Naive B cell (primary cell): ENCODE data around the gene NSMF. TPM values are rescaled to one million over a fixed set of nuclear protein-coding genes. Genes with fewer than 3 reads are reported as not detected.

Experiments
- ATAC-seq, 2 donors: fragments of 150-1000 bp; cut with Tn5 transposase; 2 replicates each; pipeline ENCODE4 v1.10.0; 2021; ENCODE audit warnings: low read depth in 2 of 2, mild to moderate bottlenecking in 2 of 2, moderate library complexity in 2 of 2
- DNase-seq: peaks from one replicate; pipeline ENCODE4 v3.0.0; 2022
- H3K27ac Mint-ChIP-seq, 6 donors: one replicate each; pipeline ENCODE4 v1.8.0; 2020 to 2022; ENCODE audit warnings: mild to moderate bottlenecking in 6 of 6, mixed read lengths in 6 of 6, moderate library complexity in 5 of 6, inconsistent platforms in 2 of 6
- H3K27me3 Mint-ChIP-seq, 3 donors: one replicate each; pipeline ENCODE4 v1.8.0; 2021 to 2022; ENCODE audit warnings: mixed read lengths in 3 of 3, mild to moderate bottlenecking in 1 of 3
- H3K36me3 Mint-ChIP-seq, 2 donors: one replicate each; pipeline ENCODE4 v1.8.0; 2020 to 2022; ENCODE audit warnings: mixed read lengths in 2 of 2, inconsistent platforms in 1 of 2, mild to moderate bottlenecking in 1 of 2
- H3K4me1 Mint-ChIP-seq, 3 donors: one replicate each; pipeline ENCODE4 v1.8.0; 2020 to 2022; ENCODE audit warnings: mixed read lengths in 3 of 3, inconsistent platforms in 1 of 3, mild to moderate bottlenecking in 1 of 3, moderate library complexity in 1 of 3
- H3K4me3 Mint-ChIP-seq, 8 donors: one replicate each; pipeline ENCODE4 v1.8.0; 2020 to 2022; ENCODE audit warnings: mild to moderate bottlenecking in 8 of 8, mixed read lengths in 8 of 8, moderate library complexity in 8 of 8, inconsistent platforms in 2 of 8
- H3K9me3 Mint-ChIP-seq, 7 donors: one replicate each; pipeline ENCODE4 v1.8.0; 2020 to 2022; ENCODE audit warnings: mixed read lengths in 7 of 7, mild to moderate bottlenecking in 5 of 7, inconsistent platforms in 2 of 7, moderate library complexity in 1 of 7
- polyA plus RNA-seq, 6 donors: library from polyadenylated mRNA; unstranded; fragments of 300-500 nt; fragmentation: Illumina TruSeq; gene quantifications; one replicate each; pipeline ENCODE4 v1.2.3, GENCODE V29; 2021; ENCODE audit warnings: low read depth in 6 of 6

NSMF gene
- polyA plus RNA-seq, 6 donors from 2014 or later = 2.7 to 7.6 (median 3.7) TPM; not detected in 1

GRCh38 chr9:137437691-137438590 lies 21.2 kb downstream of the NSMF start:
- ATAC-seq (no peak), DNase-seq (no peak)
- Mint-ChIP-seq H3K4me1 (peaks cover 4 to 6% (median 4%) of the 10 kb centered on the region in 3 donors), H3K27ac (no peak overlapping the region), H3K36me3 (peaks cover 4 to 7% of the 10 kb centered on the region in 2 donors), H3K4me3 (peak overlapping the region in 1 of 8 donors; percentile 51), H3K9me3 (no peaks in the 10 kb centered on the region), H3K27me3 (peaks cover 6 to 11% (median 8%) of the 10 kb centered on the region in 3 donors)

- H3K9me3 Mint-ChIP-seq = no peaks in the 10 kb centered on the region
- H3K27ac Mint-ChIP-seq = no peak overlapping the region
- no peak for DNase-seq
- no peak for ATAC-seq
- H3K36me3 Mint-ChIP-seq = peaks cover 2 to 4% of the 10 kb centered on the region in 2 donors
- H3K4me1 Mint-ChIP-seq = peaks cover 2 to 3% (median 3%) of the 10 kb centered on the region in 3 donors
- H3K27me3 Mint-ChIP-seq = peaks cover 3 to 8% (median 5%) of the 10 kb centered on the region in 3 donors
- H3K4me3 Mint-ChIP-seq = no peak overlapping the region
These were observed 22.2 kb downstream of the NSMF start for GRCh38 chr9:137436761-137437600.

GRCh38 chr9:137435980-137436760 lies 23.0 kb downstream of the NSMF start:
- Mint-ChIP-seq H3K36me3 (no peaks in the 10 kb centered on the region), H3K27me3 (peaks cover 0 to 7% (median 0%) of the 10 kb centered on the region in 3 donors), H3K4me3 (no peak overlapping the region), H3K27ac (peak overlapping the region in 1 of 6 donors; percentile 33), H3K9me3 (no peaks in the 10 kb centered on the region), H3K4me1 (no peaks in the 10 kb centered on the region)
- ATAC-seq = no peak
- DNase-seq = no peak

- H3K4me1 Mint-ChIP-seq = no peaks in the 10 kb centered on the region
- H3K36me3 Mint-ChIP-seq = no peaks in the 10 kb centered on the region
- H3K4me3 Mint-ChIP-seq = no peak overlapping the region
- peak overlapping the region in 1 of 6 donors; percentile 71 for H3K27ac Mint-ChIP-seq
- ATAC-seq (no peak), DNase-seq (no peak)
- peaks cover 0 to 10% (median 0%) of the 10 kb centered on the region in 3 donors for H3K27me3 Mint-ChIP-seq
- H3K9me3 Mint-ChIP-seq = no peaks in the 10 kb centered on the region
These were observed 23.7 kb downstream of the NSMF start for GRCh38 chr9:137435381-137435891.

- Mint-ChIP-seq H3K36me3 (no peaks in the 10 kb centered on the region), H3K27ac (peak overlapping the region in 1 of 6 donors; percentile 56), H3K27me3 (peaks cover 0 to 10% (median 0%) of the 10 kb centered on the region in 3 donors), H3K4me1 (no peaks in the 10 kb centered on the region), H3K9me3 (no peaks in the 10 kb centered on the region), H3K4me3 (no peak overlapping the region)
- ATAC-seq (no peak), DNase-seq (no peak)
These were observed 24.4 kb downstream of the NSMF start for GRCh38 chr9:137434498-137435380.

GRCh38 chr9:137433916-137434431 lies 25.2 kb downstream of the NSMF start:
- ATAC-seq (no peak), DNase-seq (no peak)
- Mint-ChIP-seq H3K4me1 (peaks cover 0 to 7% (median 0%) of the 10 kb centered on the region in 3 donors), H3K27me3 (peaks cover 0 to 4% (median 0%) of the 10 kb centered on the region in 3 donors), H3K9me3 (no peaks in the 10 kb centered on the region), H3K4me3 (no peak overlapping the region), H3K36me3 (no peaks in the 10 kb centered on the region), H3K27ac (no peak overlapping the region)

GRCh38 chr9:137433349-137433915 lies 25.7 kb downstream of the NSMF start:
- Mint-ChIP-seq H3K36me3 (no peaks in the 10 kb centered on the region), H3K27me3 (peaks cover 0 to 4% (median 0%) of the 10 kb centered on the region in 3 donors), H3K27ac (no peak overlapping the region), H3K4me3 (no peak overlapping the region), H3K4me1 (peaks cover 2 to 11% (median 3%) of the 10 kb centered on the region in 3 donors), H3K9me3 (no peaks in the 10 kb centered on the region)
- ATAC-seq = no peak
- no peak for DNase-seq

GRCh38 chr9:137432687-137433348 lies 26.3 kb downstream of the NSMF start:
- peak overlapping the region in 1 of 6 donors; percentile 47 for H3K27ac Mint-ChIP-seq
- H3K36me3 Mint-ChIP-seq = no peaks in the 10 kb centered on the region
- DNase-seq = no peak

GRCh38 chr9:137431416-137431931 lies 27.7 kb downstream of the NSMF start:
- Mint-ChIP-seq H3K9me3 (no peaks in the 10 kb centered on the region), H3K27me3 (peaks cover 0 to 4% (median 0%) of the 10 kb centered on the region in 3 donors), H3K27ac (no peak overlapping the region), H3K36me3 (no peaks in the 10 kb centered on the region), H3K4me1 (peaks cover 2 to 11% (median 3%) of the 10 kb centered on the region in 3 donors), H3K4me3 (no peak overlapping the region)
- no peak for ATAC-seq
- DNase-seq = no peak

More at GRCh38 chr9:137432687-137433348, 26.3 kb downstream of the NSMF start:
- Mint-ChIP-seq H3K27me3 (peaks cover 0 to 4% (median 0%) of the 10 kb centered on the region in 3 donors), H3K4me3 (no peak overlapping the region), H3K4me1 (peaks cover 2 to 11% (median 3%) of the 10 kb centered on the region in 3 donors), H3K9me3 (no peaks in the 10 kb centered on the region)
- ATAC-seq = no peak

GRCh38 chr9:137430723-137431415 lies 28.3 kb downstream of the NSMF start:
- H3K4me3 Mint-ChIP-seq = peak overlapping the region in 1 of 8 donors; percentile 35
- H3K27ac Mint-ChIP-seq = no peak overlapping the region
- no peaks in the 10 kb centered on the region for H3K36me3 Mint-ChIP-seq
- H3K27me3 Mint-ChIP-seq = peaks cover 0 to 4% (median 0%) of the 10 kb centered on the region in 3 donors
- DNase-seq (no peak), ATAC-seq (no peak)
- H3K9me3 Mint-ChIP-seq = no peaks in the 10 kb centered on the region
- H3K4me1 Mint-ChIP-seq = peaks cover 2 to 11% (median 3%) of the 10 kb centered on the region in 3 donors
